ENCODE measurements around the gene PRDX4.

DNA sequence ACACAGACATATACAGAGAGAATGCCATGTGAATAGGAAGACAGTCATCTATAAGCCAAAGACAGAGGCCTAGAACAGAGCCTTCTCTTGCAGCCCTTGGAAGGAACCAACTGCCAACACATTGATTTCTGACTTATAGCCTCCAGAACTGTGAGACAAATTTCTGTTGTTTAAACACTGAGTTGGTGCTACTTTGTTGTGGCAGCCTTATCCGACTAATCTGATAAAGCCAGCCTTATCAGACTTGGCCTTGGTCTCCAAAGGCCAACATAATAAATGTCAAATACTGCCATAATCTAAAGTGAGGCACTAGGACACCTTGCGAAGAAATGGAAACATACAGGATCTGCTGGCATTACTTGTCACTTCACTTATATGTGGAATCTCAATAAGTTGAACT is 24.3 kb upstream of the PRDX4 start:
- no peak for TF ChIP-seq HDAC2 (IDR thresholded peaks at IDR 0.05)
- TF ChIP-seq, protein P1, sequence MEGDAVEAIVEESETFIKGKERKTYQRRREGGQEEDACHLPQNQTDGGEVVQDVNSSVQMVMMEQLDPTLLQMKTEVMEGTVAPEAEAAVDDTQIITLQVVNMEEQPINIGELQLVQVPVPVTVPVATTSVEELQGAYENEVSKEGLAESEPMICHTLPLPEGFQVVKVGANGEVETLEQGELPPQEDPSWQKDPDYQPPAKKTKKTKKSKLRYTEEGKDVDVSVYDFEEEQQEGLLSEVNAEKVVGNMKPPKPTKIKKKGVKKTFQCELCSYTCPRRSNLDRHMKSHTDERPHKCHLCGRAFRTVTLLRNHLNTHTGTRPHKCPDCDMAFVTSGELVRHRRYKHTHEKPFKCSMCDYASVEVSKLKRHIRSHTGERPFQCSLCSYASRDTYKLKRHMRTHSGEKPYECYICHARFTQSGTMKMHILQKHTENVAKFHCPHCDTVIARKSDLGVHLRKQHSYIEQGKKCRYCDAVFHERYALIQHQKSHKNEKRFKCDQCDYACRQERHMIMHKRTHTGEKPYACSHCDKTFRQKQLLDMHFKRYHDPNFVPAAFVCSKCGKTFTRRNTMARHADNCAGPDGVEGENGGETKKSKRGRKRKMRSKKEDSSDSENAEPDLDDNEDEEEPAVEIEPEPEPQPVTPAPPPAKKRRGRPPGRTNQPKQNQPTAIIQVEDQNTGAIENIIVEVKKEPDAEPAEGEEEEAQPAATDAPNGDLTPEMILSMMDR (IDR thresholded peaks at IDR 0.05): no peak
- no peak for TF ChIP-seq RFX5 (IDR thresholded peaks at IDR 0.05)
